H1 (cell line): ENCODE measurements around the gene PREX1. TPM values are rescaled to one million over a fixed set of nuclear protein-coding genes. Genes with fewer than 3 reads are reported as not detected.

Source experiments
- CTCF ChIA-PET: fragments of 300-600 bp; sonication (Branson Sonifier 250); formaldehyde crosslinking; loops from one replicate; lab custom pipeline; 2021; ENCODE audit not compliant: partially characterized antibody; lab: Charles Lee
- POLR2A ChIA-PET: fragments of 300-600 bp; sonication (Branson Sonifier 250); formaldehyde crosslinking; loops from one replicate; lab custom pipeline; 2021; ENCODE audit warnings: inconsistent platforms; ENCODE audit not compliant: partially characterized antibody; lab: Charles Lee
- DNase-seq, 2 experiments: peaks; one replicate each; pipeline versions ENCODE4 v3.0.0 to v3.0.0-alpha.2; 2010 to 2022; ENCODE audit warnings: low spot score in 2 of 2, low read depth in 1 of 2, mixed read lengths in 1 of 2
- FAIRE-seq: peaks from 2 replicates; lab custom pipeline; 2011; peaks lifted over from hg19 to GRCh38; lab: Jason Lieb, UNC
- H2AFZ ChIP-seq: 2 replicates; pipeline ENCODE4 v1.8.1; 2012; ENCODE audit warnings: low read length, inconsistent platforms
- H2AK5ac ChIP-seq: 2 replicates; pipeline ENCODE4 v1.6.1; 2013; ENCODE audit warnings: low read depth, low read length
- H2BK120ac ChIP-seq: replicated peaks from 2 replicates; pipeline ENCODE3; 2013; ENCODE audit warnings: low read depth, low read length, inconsistent platforms
- H2BK12ac ChIP-seq: 2 replicates; pipeline ENCODE4 v1.6.1; 2013; ENCODE audit warnings: low read depth, low read length
- H2BK15ac ChIP-seq: 2 replicates; pipeline ENCODE4 v1.6.1; 2013; ENCODE audit warnings: low read length
- H2BK20ac ChIP-seq: 2 replicates; pipeline ENCODE4 v1.6.1; 2013; ENCODE audit warnings: low read length
- H2BK5ac ChIP-seq: 2 replicates; pipeline ENCODE4 v1.6.1; 2013; ENCODE audit warnings: low read depth, low read length
- H3K14ac ChIP-seq: 2 replicates; pipeline ENCODE4 v1.6.1; 2013; ENCODE audit warnings: inconsistent platforms; ENCODE audit not compliant: insufficient read length
- H3K18ac ChIP-seq: 2 replicates; pipeline ENCODE4 v1.6.1; 2013; ENCODE audit warnings: low read length; ENCODE audit errors: extremely low read depth
- H3K23ac ChIP-seq: 2 replicates; pipeline ENCODE4 v1.6.1; 2013; ENCODE audit warnings: inconsistent platforms; ENCODE audit not compliant: insufficient read length
- H3K23me2 ChIP-seq: 2 replicates; pipeline ENCODE4 v1.6.1; 2013; ENCODE audit warnings: low read depth, low read length
- H3K27ac ChIP-seq: 2 replicates; pipeline ENCODE4 v1.6.1; 2011; ENCODE audit warnings: low read depth, low read length, inconsistent platforms
- H3K27me3 ChIP-seq, 4 experiments: replicated peaks in 1 of 4; 1 replicate in 1 of 4; 2 replicates in 3 of 4; pipeline versions ENCODE4 v1.6.1 to v1.8.1; 2011 to 2013; ENCODE audit warnings: low read length in 3 of 4, mild to moderate bottlenecking in 3 of 4, inconsistent platforms in 2 of 4, mixed read lengths in 2 of 4, moderate library complexity in 1 of 4; ENCODE audit not compliant: control insufficient read depth in 3 of 4, insufficient read depth in 3 of 4; ENCODE audit errors: extremely low read depth in 1 of 4
- H3K36me3 ChIP-seq, 4 experiments: 2 replicates each; pipeline versions ENCODE4 v1.6.1 to v1.8.1; 2011 to 2013; ENCODE audit warnings: mild to moderate bottlenecking in 4 of 4, low read length in 3 of 4, moderate library complexity in 2 of 4, control low read depth in 1 of 4, inconsistent platforms in 1 of 4; ENCODE audit not compliant: insufficient read depth in 4 of 4, control insufficient read depth in 2 of 4
- H3K4ac ChIP-seq: replicated peaks from 2 replicates; pipeline ENCODE3; 2013; ENCODE audit warnings: low read length, low read depth, mixed read lengths, inconsistent platforms; ENCODE audit not compliant: insufficient read length
- H3K4me1 ChIP-seq, 4 experiments: replicated peaks in 1 of 4; 1 replicate in 1 of 4; 2 replicates in 3 of 4; pipeline versions ENCODE4 v1.6.1 to v1.8.1; 2011 to 2013; ENCODE audit warnings: low read length in 3 of 4, inconsistent platforms in 2 of 4, mixed read lengths in 1 of 4; ENCODE audit not compliant: insufficient read depth in 4 of 4, control insufficient read depth in 3 of 4
- H3K4me2 ChIP-seq, 2 experiments: 2 replicates each; pipeline versions ENCODE4 v1.6.1 to v1.8.1; 2011 to 2013; ENCODE audit warnings: low read depth in 2 of 2, low read length in 2 of 2, control low read depth in 1 of 2, inconsistent platforms in 1 of 2, mild to moderate bottlenecking in 1 of 2; ENCODE audit not compliant: insufficient read depth in 1 of 2
- H3K4me3 ChIP-seq, 4 experiments: fragments of 200-600, 300-600 bp in 1 of 4; sonication (generic), shearing (Covaris generic), sonication (Bioruptor Twin) in 1 of 4; 2 replicates each; pipeline versions ENCODE4 v1.5.1 to v1.8.1; 2011 to 2016; ENCODE audit warnings: low read length in 4 of 4, low read depth in 3 of 4, control low read depth in 2 of 4, inconsistent platforms in 2 of 4, mild to moderate bottlenecking in 2 of 4, mixed read lengths in 1 of 4, moderate library complexity in 1 of 4; ENCODE audit not compliant: insufficient read depth in 2 of 4; ENCODE audit errors: extremely low read depth in 1 of 4
- H3K56ac ChIP-seq: replicated peaks from 2 replicates; pipeline ENCODE3; 2013; ENCODE audit warnings: low read depth, mild to moderate bottlenecking, mixed read lengths, low read length, inconsistent platforms; ENCODE audit not compliant: insufficient read length
- H3K79me1 ChIP-seq: 2 replicates; pipeline ENCODE4 v1.6.1; 2013; ENCODE audit warnings: low read depth, low read length, control low read depth
- H3K79me2 ChIP-seq, 2 experiments: 2 replicates each; pipeline versions ENCODE4 v1.6.1 to v1.8.1; 2012 to 2013; ENCODE audit warnings: low read length in 2 of 2, mild to moderate bottlenecking in 2 of 2, inconsistent platforms in 1 of 2; ENCODE audit not compliant: insufficient read depth in 2 of 2, control insufficient read depth in 1 of 2
- H3K9ac ChIP-seq, 4 experiments: replicated peaks in 1 of 4; 1 replicate in 1 of 4; 2 replicates in 3 of 4; pipeline versions ENCODE4 v1.6.1 to v1.8.1; 2011 to 2013; ENCODE audit warnings: low read depth in 3 of 4, low read length in 3 of 4, control low read depth in 2 of 4, mild to moderate bottlenecking in 2 of 4, moderate library complexity in 2 of 4, inconsistent platforms in 1 of 4; ENCODE audit errors: extremely low read depth in 1 of 4
- H3K9me3 ChIP-seq, 2 experiments: 2 replicates each; pipeline versions ENCODE4 v1.6.1 to v1.8.1; 2012 to 2013; ENCODE audit warnings: mild to moderate bottlenecking in 2 of 2, moderate library complexity in 2 of 2, control low read depth in 1 of 2, inconsistent platforms in 1 of 2, low read depth in 1 of 2, low read length in 1 of 2, mixed read lengths in 1 of 2; ENCODE audit not compliant: insufficient read depth in 2 of 2
- H4K20me1 ChIP-seq, 2 experiments: replicated peaks in 1 of 2; 2 replicates each; pipeline versions ENCODE3 to v1.8.1; 2011 to 2013; ENCODE audit warnings: inconsistent platforms in 2 of 2, low read length in 2 of 2, mild to moderate bottlenecking in 1 of 2; ENCODE audit not compliant: insufficient read depth in 2 of 2, control insufficient read depth in 1 of 2
- H4K5ac ChIP-seq: 2 replicates; pipeline ENCODE4 v1.6.1; 2013; ENCODE audit warnings: low read length, low read depth, mixed read lengths, inconsistent platforms; ENCODE audit not compliant: insufficient read length
- H4K8ac ChIP-seq: 2 replicates; pipeline ENCODE4 v1.8.0; 2013; ENCODE audit warnings: mild to moderate bottlenecking, moderate library complexity, low read length, inconsistent platforms; ENCODE audit not compliant: insufficient read depth; ENCODE audit errors: extremely low read depth
- H4K91ac ChIP-seq: replicated peaks from 2 replicates; pipeline ENCODE3; 2013; ENCODE audit warnings: low read length, mixed read lengths, inconsistent platforms; ENCODE audit not compliant: insufficient read length
- CHD1 ChIP-seq: IDR thresholded peaks from 2 replicates; pipeline ENCODE4 v1.6.1; 2012; ENCODE audit warnings: low read depth, low read length, improper control_type of control experiment
- RAD21 ChIP-seq, 2 experiments: IDR thresholded peaks in 1 of 2; conservative IDR thresholded peaks in 1 of 2; 2 replicates each; pipeline ENCODE4 v1.6.1; 2011; ENCODE audit warnings: low read depth in 2 of 2, low read length in 2 of 2, improper control_type of control experiment in 1 of 2, inconsistent platforms in 1 of 2, mild to moderate bottlenecking in 1 of 2, moderate library complexity in 1 of 2
- whole genome bisulfite sequencing, 2 experiments: shearing (Covaris generic) in 1 of 2; methylation state at CpG; one replicate each; pipeline versions ENCODE4 v1.1.6 to v1.1.7; 2013 to 2015; ENCODE audit warnings: low lambda C conversion rate in 2 of 2, mixed read lengths in 2 of 2, inconsistent platforms in 1 of 2, low coverage in 1 of 2, missing lambda C conversion rate in 1 of 2; ENCODE audit not compliant: insufficient replicate concordance in 2 of 2, insufficient coverage in 1 of 2, insufficient read length in 1 of 2; ENCODE audit errors: extremely low coverage in 1 of 2, missing lambda C conversion rate in 1 of 2; 5-methylcytosine and 5-hydroxymethylcytosine counted together
- polyA plus RNA-seq, 7 experiments: library from polyadenylated mRNA; depleted of rRNA in 3 of 7; stranded (reverse) in 5 of 7; unstranded in 2 of 7; fragments of >200 nt in 5 of 7; fragments of 200-250 nt in 2 of 7; gene quantifications; 1 replicate in 5 of 7; 2 replicates in 1 of 7; 4 replicates in 1 of 7; pipeline versions ENCODE4 v1.2.1 to v1.2.3, GENCODE V29; 2011 to 2013; ENCODE audit warnings: missing spikeins in 2 of 7, mixed read lengths in 2 of 7
- total RNA-seq: library from RNA; stranded (reverse); fragmentation: NEBNext Ultra II Directional; extraction: Animal tissue kit (Norgen Biotek cat#: 25700); gene quantifications from 2 replicates; pipeline ENCODE4 v1.2.1, GENCODE V29; 2021
- TF ChIP-seq, protein P1 (sequence below), 3 experiments: IDR thresholded peaks; 1 replicate in 2 of 3; 2 replicates in 1 of 3; pipeline versions ENCODE4 v1.5.1 to v1.6.1; 2011; ENCODE audit warnings: low read length in 3 of 3, mild to moderate bottlenecking in 3 of 3, inconsistent platforms in 2 of 3, low read depth in 1 of 3, moderate library complexity in 1 of 3; ENCODE audit not compliant: insufficient read depth in 1 of 3; ENCODE audit errors: control extremely low read depth in 1 of 3

PREX1 gene
- total and polyA plus RNA-seq, 2 of the 8 experiments (the other 6 are each of a cell fraction or from before 2014, with no cell fraction given) = 10.7 to 12.8 TPM

DNA sequence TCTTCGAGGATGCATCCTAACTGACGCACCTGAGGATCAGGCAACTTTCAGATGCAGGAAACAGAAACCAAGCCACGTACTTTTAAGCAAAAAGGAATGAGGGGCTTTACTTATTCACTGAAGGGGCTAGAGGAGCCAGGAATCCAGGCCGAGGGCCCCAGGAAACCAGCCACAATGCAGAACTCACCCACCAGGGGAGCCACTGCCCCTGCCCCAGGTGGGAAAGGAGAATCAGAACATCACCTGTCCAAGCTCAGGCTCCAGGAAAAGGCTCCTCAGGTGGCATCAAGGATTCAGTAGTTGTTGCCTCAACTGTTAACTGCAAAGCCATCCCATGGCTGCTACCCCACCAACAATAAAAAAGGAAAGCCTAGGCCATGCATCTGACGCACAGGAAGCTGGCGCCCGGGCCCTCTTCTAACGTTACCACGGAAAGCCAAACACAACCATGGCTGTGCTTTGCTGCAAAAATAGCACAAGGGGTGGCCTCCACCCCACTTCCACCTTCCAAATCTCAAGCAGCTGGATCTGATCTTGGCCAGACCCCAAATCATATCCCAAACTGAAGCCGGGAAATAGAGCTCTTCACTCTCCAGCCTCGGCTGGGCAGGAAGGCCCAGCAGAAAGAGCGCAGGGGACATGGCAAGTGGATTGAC lies 121.0 kb downstream of the PREX1 start:
- no peaks in the 10 kb centered on the region for H3K79me2 ChIP-seq
- no peak overlapping the region for H3K4me2 ChIP-seq
- no peaks in the 10 kb centered on the region for H3K23me2 ChIP-seq
- H3K56ac ChIP-seq = no peak overlapping the region
- H4K20me1 ChIP-seq = no peaks in the 10 kb centered on the region
- H2BK12ac ChIP-seq = no peak overlapping the region
- H3K23ac ChIP-seq = no peak overlapping the region
- POLR2A ChIA-PET = interaction anchor here (1.0 kb wide), 1 partner anchor 16 kb away, joined by 3 read pairs; no protein-coding TSS in a partner anchor
- H2BK20ac ChIP-seq = no peak overlapping the region
- no peaks in the 10 kb centered on the region for H3K79me1 ChIP-seq
- H3K4me1 ChIP-seq = no peaks in the 10 kb centered on the region
- CTCF ChIA-PET = interaction anchor here (0.6 to 16.7 kb wide), 12 partner anchors 8 to 135 kb away, joined by 3 to 186 read pairs (median 3); no protein-coding TSS in a partner anchor
- H3K9ac ChIP-seq = no peak overlapping the region
- no peak overlapping the region for H2AK5ac ChIP-seq
- WGBS, 2 experiments = 84% methylated on average over 12 of the region's 12 CpGs; no CpG with 5 or more reads in 1 of the 2 experiments
- no peaks in the 10 kb centered on the region for H3K36me3 ChIP-seq
- H4K91ac ChIP-seq = no peak overlapping the region
- no peak overlapping the region for H2BK15ac ChIP-seq
- no peak overlapping the region for H2AFZ ChIP-seq
- FAIRE-seq (no peak), DNase-seq (no peak)
- no peak overlapping the region for H2BK5ac ChIP-seq
- no peak overlapping the region for H4K5ac ChIP-seq
- no peak overlapping the region for H3K4me3 ChIP-seq
- no peaks in the 10 kb centered on the region for H3K27me3 ChIP-seq
- no peak overlapping the region for H3K27ac ChIP-seq
- H3K4ac ChIP-seq = no peak overlapping the region
- 0 out of 2 replicates have a peak overlapping the region, but pooled peaks have one; percentile 29 for H3K18ac ChIP-seq
- no peak overlapping the region for H2BK120ac ChIP-seq
- TF ChIP-seq RAD21 (IDR thresholded peaks at IDR 0.05 in 1 of 2, conservative IDR thresholded peaks at IDR 0.05 in 1 of 2; ENCODE audit: low read depth in 2 of 2, low read length in 2 of 2) (peak; percentile 33 to 50), CHD1 (no peak)
- TF ChIP-seq, protein P1, sequence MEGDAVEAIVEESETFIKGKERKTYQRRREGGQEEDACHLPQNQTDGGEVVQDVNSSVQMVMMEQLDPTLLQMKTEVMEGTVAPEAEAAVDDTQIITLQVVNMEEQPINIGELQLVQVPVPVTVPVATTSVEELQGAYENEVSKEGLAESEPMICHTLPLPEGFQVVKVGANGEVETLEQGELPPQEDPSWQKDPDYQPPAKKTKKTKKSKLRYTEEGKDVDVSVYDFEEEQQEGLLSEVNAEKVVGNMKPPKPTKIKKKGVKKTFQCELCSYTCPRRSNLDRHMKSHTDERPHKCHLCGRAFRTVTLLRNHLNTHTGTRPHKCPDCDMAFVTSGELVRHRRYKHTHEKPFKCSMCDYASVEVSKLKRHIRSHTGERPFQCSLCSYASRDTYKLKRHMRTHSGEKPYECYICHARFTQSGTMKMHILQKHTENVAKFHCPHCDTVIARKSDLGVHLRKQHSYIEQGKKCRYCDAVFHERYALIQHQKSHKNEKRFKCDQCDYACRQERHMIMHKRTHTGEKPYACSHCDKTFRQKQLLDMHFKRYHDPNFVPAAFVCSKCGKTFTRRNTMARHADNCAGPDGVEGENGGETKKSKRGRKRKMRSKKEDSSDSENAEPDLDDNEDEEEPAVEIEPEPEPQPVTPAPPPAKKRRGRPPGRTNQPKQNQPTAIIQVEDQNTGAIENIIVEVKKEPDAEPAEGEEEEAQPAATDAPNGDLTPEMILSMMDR (IDR thresholded peaks at IDR 0.05; ENCODE audit: control extremely low read depth in 1 of 3, insufficient read depth in 1 of 3, low read depth in 1 of 3, low read length in 3 of 3) = peak in 2 of 3 experiments; percentile 42 to 46; a peak in 2 of 4 replicates
- H4K8ac ChIP-seq = no peak overlapping the region
- H3K14ac ChIP-seq = no peak overlapping the region
- no peaks in the 10 kb centered on the region for H3K9me3 ChIP-seq
